ENCODE measurements around the gene ITPK1.

DNA sequence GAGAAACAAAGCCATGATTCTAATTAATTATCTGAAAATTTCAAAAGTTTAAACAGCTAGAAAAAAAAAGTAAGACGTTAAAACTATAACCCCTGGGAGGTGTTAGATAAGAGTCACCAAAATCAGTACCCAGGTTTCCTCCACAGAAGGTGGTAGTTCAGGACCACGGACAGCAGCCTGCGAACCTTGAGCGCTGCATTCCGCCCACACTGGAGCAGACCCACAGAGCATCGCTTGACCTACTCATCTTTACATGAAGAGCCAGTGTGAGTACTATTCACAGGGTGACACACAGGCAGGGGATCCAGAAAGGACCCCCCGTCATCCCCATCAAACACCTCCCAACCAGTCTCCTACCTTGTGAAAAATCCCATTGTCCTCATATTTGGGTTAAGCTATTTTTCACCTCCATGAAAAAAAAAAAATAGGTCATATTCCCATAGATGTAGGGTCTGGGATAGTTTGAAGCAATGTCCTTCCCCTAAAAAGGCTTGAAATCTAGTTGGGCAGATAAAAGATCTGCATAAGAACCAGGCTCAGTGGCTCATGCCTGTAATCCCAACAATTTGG is 201.6 kb downstream of the ITPK1 start:
- no peak for TF ChIP-seq CTCF (IDR thresholded peaks at IDR 0.05; ENCODE audit: borderline replicate concordance, extremely low read depth, low read length, poor library complexity, severe bottlenecking)
- TF ChIP-seq EZH2 (IDR thresholded peaks at IDR 0.05; ENCODE audit: borderline replicate concordance, low read depth, low read length, severe bottlenecking): no peak

All from DND-41 (cell line).